IPS-18a (cell line): ENCODE results near the gene AGBL1.

Experiments
- H3K27ac ChIP-seq: one replicate; pipeline ENCODE4 v1.5.1; 2013; ENCODE audit warnings: low read length
- H3K27me3 ChIP-seq: one replicate; pipeline ENCODE4 v1.6.1; 2013; ENCODE audit warnings: mild to moderate bottlenecking, low read length; ENCODE audit not compliant: control insufficient read depth, insufficient read depth
- H3K36me3 ChIP-seq: one replicate; pipeline ENCODE4 v1.6.1; 2013; ENCODE audit warnings: low read depth, low read length; ENCODE audit not compliant: control insufficient read depth
- H3K4me1 ChIP-seq: one replicate; pipeline ENCODE4 v1.6.1; 2013; ENCODE audit warnings: low read depth, low read length; ENCODE audit not compliant: control insufficient read depth
- H3K4me3 ChIP-seq: one replicate; pipeline ENCODE4 v1.5.1; 2013; ENCODE audit warnings: low read length
- H3K9ac ChIP-seq: one replicate; pipeline ENCODE4 v1.6.1; 2013; ENCODE audit warnings: mild to moderate bottlenecking, low read length, moderate library complexity
- H3K9me3 ChIP-seq: one replicate; pipeline ENCODE4 v1.6.1; 2013; ENCODE audit warnings: low read depth, low read length; ENCODE audit not compliant: control insufficient read depth

The AGBL1 gene

GRCh38 chr15:86664581-86664980 is 584.9 kb downstream of the AGBL1 start:
- Histone ChIP-seq H3K4me3 (no peak overlapping the region), H3K4me1 (peaks cover 15% of the 10 kb centered on the region), H3K27ac (no peak overlapping the region), H3K36me3 (no peaks in the 10 kb centered on the region), H3K27me3 (no peaks in the 10 kb centered on the region), H3K9me3 (no peaks in the 10 kb centered on the region), H3K9ac (no peak overlapping the region)

- Histone ChIP-seq H3K36me3 (no peaks in the 10 kb centered on the region), H3K27me3 (no peaks in the 10 kb centered on the region), H3K4me1 (peaks cover 4% of the 10 kb centered on the region), H3K27ac (no peak overlapping the region), H3K9ac (no peak overlapping the region), H3K4me3 (no peak overlapping the region), H3K9me3 (no peaks in the 10 kb centered on the region)
These were observed 596.3 kb downstream of the AGBL1 start for GRCh38 chr15:86676002-86676401.

- Histone ChIP-seq H3K4me3 (no peak overlapping the region), H3K4me1 (peaks cover 4% of the 10 kb centered on the region), H3K27me3 (no peaks in the 10 kb centered on the region)
These were observed 597.6 kb downstream of the AGBL1 start for GRCh38 chr15:86677278-86677677.

GRCh38 chr15:86685263-86685662 is 605.6 kb downstream of the AGBL1 start:
- H3K4me3 ChIP-seq = no peak overlapping the region
- no peaks in the 10 kb centered on the region for H3K27me3 ChIP-seq
- H3K4me1 ChIP-seq = no peaks in the 10 kb centered on the region

More at GRCh38 chr15:86677278-86677677, 597.6 kb downstream of the AGBL1 start:
- H3K9ac ChIP-seq = no peak overlapping the region
- no peak overlapping the region for H3K27ac ChIP-seq
- H3K9me3 ChIP-seq = no peaks in the 10 kb centered on the region
- no peaks in the 10 kb centered on the region for H3K36me3 ChIP-seq

GRCh38 chr15:86689006-86689405 is 609.3 kb downstream of the AGBL1 start:
- Histone ChIP-seq H3K4me1 (no peaks in the 10 kb centered on the region), H3K27ac (no peak overlapping the region), H3K4me3 (no peak overlapping the region), H3K9me3 (no peaks in the 10 kb centered on the region), H3K27me3 (no peaks in the 10 kb centered on the region), H3K9ac (no peak overlapping the region), H3K36me3 (no peaks in the 10 kb centered on the region)

More at GRCh38 chr15:86685263-86685662, 605.6 kb downstream of the AGBL1 start:
- Histone ChIP-seq H3K9ac (no peak overlapping the region), H3K9me3 (no peaks in the 10 kb centered on the region), H3K36me3 (no peaks in the 10 kb centered on the region), H3K27ac (no peak overlapping the region)

GRCh38 chr15:86690566-86690965 is 610.9 kb downstream of the AGBL1 start:
- H3K27ac ChIP-seq = no peak overlapping the region
- H3K36me3 ChIP-seq = no peaks in the 10 kb centered on the region
- no peak overlapping the region for H3K9ac ChIP-seq
- H3K9me3 ChIP-seq = no peaks in the 10 kb centered on the region
- no peak overlapping the region for H3K4me3 ChIP-seq
- no peaks in the 10 kb centered on the region for H3K4me1 ChIP-seq
- H3K27me3 ChIP-seq = no peaks in the 10 kb centered on the region

GRCh38 chr15:86691091-86691663 is 611.5 kb downstream of the AGBL1 start:
- H3K4me3 ChIP-seq = no peak overlapping the region
- H3K27ac ChIP-seq = no peak overlapping the region
- no peaks in the 10 kb centered on the region for H3K4me1 ChIP-seq
- H3K36me3 ChIP-seq = no peaks in the 10 kb centered on the region
- H3K9me3 ChIP-seq = no peaks in the 10 kb centered on the region
- H3K9ac ChIP-seq = no peak overlapping the region
- H3K27me3 ChIP-seq = no peaks in the 10 kb centered on the region

GRCh38 chr15:86700864-86701610 is 621.4 kb downstream of the AGBL1 start:
- Histone ChIP-seq H3K9me3 (no peaks in the 10 kb centered on the region), H3K9ac (no peak overlapping the region), H3K4me1 (no peaks in the 10 kb centered on the region), H3K27me3 (no peaks in the 10 kb centered on the region), H3K27ac (no peak overlapping the region), H3K4me3 (no peak overlapping the region), H3K36me3 (no peaks in the 10 kb centered on the region)

- Histone ChIP-seq H3K27me3 (no peaks in the 10 kb centered on the region), H3K4me3 (no peak overlapping the region), H3K4me1 (no peaks in the 10 kb centered on the region), H3K27ac (no peak overlapping the region), H3K9me3 (no peaks in the 10 kb centered on the region), H3K36me3 (no peaks in the 10 kb centered on the region), H3K9ac (no peak overlapping the region)
These were observed 621.9 kb downstream of the AGBL1 start for GRCh38 chr15:86701611-86701963.

- H3K36me3 ChIP-seq = no peaks in the 10 kb centered on the region
- no peaks in the 10 kb centered on the region for H3K27me3 ChIP-seq
- no peaks in the 10 kb centered on the region for H3K9me3 ChIP-seq
- H3K4me3 ChIP-seq = no peak overlapping the region
- no peak overlapping the region for H3K9ac ChIP-seq
- no peaks in the 10 kb centered on the region for H3K4me1 ChIP-seq
- H3K27ac ChIP-seq = no peak overlapping the region
These were observed 627.1 kb downstream of the AGBL1 start for GRCh38 chr15:86706813-86707212.

GRCh38 chr15:86711476-86711875 is 631.8 kb downstream of the AGBL1 start:
- Histone ChIP-seq H3K9me3 (no peaks in the 10 kb centered on the region), H3K27me3 (no peaks in the 10 kb centered on the region), H3K27ac (no peak overlapping the region), H3K4me1 (no peaks in the 10 kb centered on the region), H3K36me3 (no peaks in the 10 kb centered on the region), H3K9ac (no peak overlapping the region), H3K4me3 (no peak overlapping the region)

GRCh38 chr15:86714241-86714640 is 634.6 kb downstream of the AGBL1 start:
- Histone ChIP-seq H3K9ac (no peak overlapping the region), H3K36me3 (no peaks in the 10 kb centered on the region), H3K27me3 (no peaks in the 10 kb centered on the region), H3K9me3 (no peaks in the 10 kb centered on the region), H3K4me3 (no peak overlapping the region), H3K4me1 (no peaks in the 10 kb centered on the region), H3K27ac (no peak overlapping the region)
